OCI-LY3 (cell line): ENCODE measurements around the gene TUBGCP3.

Source experiments
- H2AFZ ChIP-seq: fragments of 200-600, 300-600 bp; shearing (Covaris generic); 2 replicates; pipeline ENCODE4 v1.6.0; 2014; ENCODE audit warnings: antibody characterized with exemption, low read depth, low read length
- H3K27ac ChIP-seq: fragments of 200-600, 300-600 bp; sonication (generic); 2 replicates; pipeline ENCODE4 v1.5.1; 2014; ENCODE audit warnings: mild to moderate bottlenecking, low read length, moderate library complexity, mixed read lengths
- H3K27me3 ChIP-seq: fragments of 200-600, 300-600 bp; sonication (generic); 2 replicates; pipeline ENCODE4 v1.6.1; 2014; ENCODE audit warnings: low read depth, low read length, mixed read lengths
- H3K36me3 ChIP-seq: fragments of 200-600, 300-600 bp; sonication (generic); replicated peaks from 2 replicates; pipeline ENCODE3; 2014; ENCODE audit warnings: low read depth, low read length, mixed read lengths
- H3K4me1 ChIP-seq: fragments of 300-600, 200-600 bp; sonication (generic); 2 replicates; pipeline ENCODE4 v1.6.1; 2014; ENCODE audit warnings: low read length, mixed read lengths
- H3K4me2 ChIP-seq: fragments of 200-600, 300-600 bp; sonication (generic); 2 replicates; pipeline ENCODE4 v1.6.1; 2014; ENCODE audit warnings: low read length, mixed read lengths
- H3K4me3 ChIP-seq: fragments of 300-600, 200-600 bp; sonication (generic); 2 replicates; pipeline ENCODE4 v1.5.1; 2014; ENCODE audit warnings: antibody characterized with exemption, mild to moderate bottlenecking, low read length, moderate library complexity
- H3K79me2 ChIP-seq: fragments of 300-600, 200-600 bp; shearing (Covaris generic); 2 replicates; pipeline ENCODE4 v1.6.1; 2014; ENCODE audit warnings: mild to moderate bottlenecking, low read length, mixed read lengths
- H3K9ac ChIP-seq: fragments of 300-600, 200-600 bp; shearing (Covaris generic); 2 replicates; pipeline ENCODE4 v1.6.0; 2014; ENCODE audit warnings: mild to moderate bottlenecking, low read length, moderate library complexity
- H3K9me3 ChIP-seq: fragments of 200-600, 300-600 bp; shearing (Covaris generic); 2 replicates; pipeline ENCODE4 v1.6.1; 2014; ENCODE audit warnings: low read length, mixed read lengths; ENCODE audit not compliant: insufficient read depth
- H4K20me1 ChIP-seq: fragments of 200-600, 300-600 bp; sonication (generic); 2 replicates; pipeline ENCODE4 v1.6.1; 2016; ENCODE audit warnings: low read length, mixed read lengths; ENCODE audit not compliant: insufficient read depth
- CTCF ChIP-seq: fragments of 200-600, 300-600 bp; sonication (generic); IDR thresholded peaks from 2 replicates; pipeline ENCODE4 v1.5.1; 2014; ENCODE audit warnings: antibody characterized with exemption, low read length, low read depth
- EZH2phosphoT487 ChIP-seq: fragments of 200-600 bp; shearing (Covaris generic); IDR thresholded peaks from 2 replicates; pipeline ENCODE4 v1.6.1; 2018; ENCODE audit warnings: antibody characterized with exemption, mixed run types, low read depth

The TUBGCP3 gene

GRCh38 chr13:112448621-112449544 lies 139.1 kb downstream of the TUBGCP3 start:
- no peaks in the 10 kb centered on the region for H4K20me1 ChIP-seq
- no peak overlapping the region for H3K4me3 ChIP-seq
- no peaks in the 10 kb centered on the region for H3K9me3 ChIP-seq
- TF ChIP-seq CTCF = no peak
- H3K4me2 ChIP-seq = no peak overlapping the region
- H3K27ac ChIP-seq = no peak overlapping the region
- no peak overlapping the region for H2AFZ ChIP-seq
- H3K9ac ChIP-seq = no peak overlapping the region
- no peaks in the 10 kb centered on the region for H3K4me1 ChIP-seq
- H3K36me3 ChIP-seq = no peaks in the 10 kb centered on the region
- H3K79me2 ChIP-seq = no peaks in the 10 kb centered on the region
- no peaks in the 10 kb centered on the region for H3K27me3 ChIP-seq

- no peak for TF ChIP-seq EZH2phosphoT487
- no peak for TF ChIP-seq CTCF
- H4K20me1 ChIP-seq = no peaks in the 10 kb centered on the region
- no peak overlapping the region for H3K9ac ChIP-seq
- no peak overlapping the region for H3K27ac ChIP-seq
- no peak overlapping the region for H3K4me2 ChIP-seq
- H3K27me3 ChIP-seq = no peaks in the 10 kb centered on the region
- H3K9me3 ChIP-seq = no peaks in the 10 kb centered on the region
- H2AFZ ChIP-seq = no peak overlapping the region
- H3K36me3 ChIP-seq = no peaks in the 10 kb centered on the region
- H3K4me1 ChIP-seq = no peaks in the 10 kb centered on the region
- H3K79me2 ChIP-seq = no peaks in the 10 kb centered on the region
- no peak overlapping the region for H3K4me3 ChIP-seq
Observed at GRCh38 chr13:112447761-112448603, 140.0 kb downstream of the TUBGCP3 start.

GRCh38 chr13:112447306-112447705 lies 140.6 kb downstream of the TUBGCP3 start:
- Histone ChIP-seq H3K27ac (no peak overlapping the region), H3K4me2 (no peak overlapping the region), H3K79me2 (no peaks in the 10 kb centered on the region), H3K27me3 (no peaks in the 10 kb centered on the region), H3K4me3 (no peak overlapping the region), H3K36me3 (no peaks in the 10 kb centered on the region), H3K4me1 (no peaks in the 10 kb centered on the region), H3K9ac (no peak overlapping the region), H2AFZ (no peak overlapping the region), H4K20me1 (no peaks in the 10 kb centered on the region), H3K9me3 (no peaks in the 10 kb centered on the region)
- no peak for TF ChIP-seq CTCF
- TF ChIP-seq EZH2phosphoT487 = no peak

GRCh38 chr13:112446867-112447266 lies 141.1 kb downstream of the TUBGCP3 start:
- Histone ChIP-seq H3K9ac (no peak overlapping the region), H3K79me2 (no peaks in the 10 kb centered on the region), H3K27ac (no peak overlapping the region), H3K4me1 (no peaks in the 10 kb centered on the region), H3K4me2 (no peak overlapping the region), H3K36me3 (no peaks in the 10 kb centered on the region), H3K27me3 (no peaks in the 10 kb centered on the region), H3K4me3 (no peak overlapping the region), H3K9me3 (no peaks in the 10 kb centered on the region), H2AFZ (no peak overlapping the region), H4K20me1 (no peaks in the 10 kb centered on the region)
- no peak for TF ChIP-seq CTCF
- no peak for TF ChIP-seq EZH2phosphoT487
